Activated CD8-positive, alpha-beta memory T cell treated with anti-CD3 and anti-CD28 coated beads for 4 hours (primary cell): Measurements from ENCODE around the gene BRCA2.
A peak's percentile ranks its signal among the peaks of the same experiment; 100 is the strongest.
"Not testable (repeated sequence)": the region's sequence is repeated elsewhere in the genome, so short reads cannot be mapped to it uniquely, and the experiment has no call there.

Experiments
- DNase-seq, 2 donors: peaks; one replicate each; pipeline ENCODE4 v3.0.0-alpha.2; 2020; ENCODE audit warnings: low read depth in 2 of 2

BRCA2 gene

GRCh38 chr13:32309312-32310133, 5.8 kb upstream of the BRCA2 start:
- no peak for DNase-seq

DNA sequence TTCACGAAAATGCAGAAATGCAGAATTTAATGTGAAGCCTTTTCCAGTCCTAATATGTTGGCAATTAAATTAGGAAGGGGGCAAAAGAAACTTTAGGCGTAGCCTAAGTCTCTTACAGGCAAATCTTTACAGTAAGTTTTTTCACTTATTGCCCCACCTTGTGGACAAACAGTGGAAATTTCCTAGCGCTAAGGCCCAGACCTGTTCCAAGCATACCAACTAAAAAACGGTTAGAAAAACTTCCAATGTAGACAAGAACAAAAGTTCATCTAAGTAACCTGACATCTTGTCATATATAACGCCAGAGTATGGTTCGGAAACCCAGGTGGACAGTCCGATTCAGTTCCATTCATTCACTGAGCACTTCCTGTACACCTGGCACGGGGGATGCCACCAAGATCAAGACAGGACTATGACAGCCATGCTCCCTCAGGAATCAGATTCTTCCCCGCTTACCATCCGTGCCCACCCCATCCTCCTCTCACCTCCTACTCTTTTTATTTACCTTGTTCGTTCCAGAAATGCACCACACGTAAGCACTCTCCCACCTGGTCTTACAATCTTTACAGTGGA, 5.1 kb upstream of the BRCA2 start:
- DNase-seq, result no peak

DNA sequence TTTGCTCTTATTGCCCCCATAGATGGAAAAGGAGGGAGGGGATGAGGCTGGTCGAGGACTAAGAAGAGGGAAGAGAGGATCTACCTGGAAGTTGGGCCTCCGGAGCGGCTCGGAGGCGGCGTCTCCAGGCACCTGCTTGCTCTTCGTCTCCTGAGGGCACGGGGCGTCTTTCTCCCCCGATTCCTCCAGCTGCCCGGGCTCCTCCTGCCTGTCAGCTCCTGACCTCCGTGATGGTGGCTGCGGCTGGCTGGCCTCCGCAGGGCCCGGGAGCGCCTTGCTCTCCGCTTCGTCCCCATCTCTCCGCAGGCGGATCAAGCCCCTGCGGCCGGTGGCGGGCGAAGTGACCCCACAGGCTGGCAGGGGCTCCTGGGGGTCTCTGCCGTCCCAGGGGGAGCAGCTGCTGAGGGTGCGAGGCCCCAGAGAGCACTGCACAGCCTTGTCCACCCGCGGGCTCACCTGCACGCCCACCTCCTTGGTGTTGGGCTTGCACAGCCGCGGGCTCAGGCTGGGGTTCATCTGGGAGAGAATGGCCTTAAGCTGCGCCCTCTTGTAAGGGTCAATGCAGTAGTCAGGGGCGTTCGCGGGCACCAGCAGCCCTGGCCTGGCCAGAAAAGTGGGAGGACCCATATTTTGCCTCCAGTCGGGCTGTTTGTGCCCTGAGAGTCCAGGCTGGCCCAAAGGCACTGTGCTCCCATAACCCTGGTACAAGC, 4.0 kb upstream of the BRCA2 start:
- no peak for DNase-seq

DNA sequence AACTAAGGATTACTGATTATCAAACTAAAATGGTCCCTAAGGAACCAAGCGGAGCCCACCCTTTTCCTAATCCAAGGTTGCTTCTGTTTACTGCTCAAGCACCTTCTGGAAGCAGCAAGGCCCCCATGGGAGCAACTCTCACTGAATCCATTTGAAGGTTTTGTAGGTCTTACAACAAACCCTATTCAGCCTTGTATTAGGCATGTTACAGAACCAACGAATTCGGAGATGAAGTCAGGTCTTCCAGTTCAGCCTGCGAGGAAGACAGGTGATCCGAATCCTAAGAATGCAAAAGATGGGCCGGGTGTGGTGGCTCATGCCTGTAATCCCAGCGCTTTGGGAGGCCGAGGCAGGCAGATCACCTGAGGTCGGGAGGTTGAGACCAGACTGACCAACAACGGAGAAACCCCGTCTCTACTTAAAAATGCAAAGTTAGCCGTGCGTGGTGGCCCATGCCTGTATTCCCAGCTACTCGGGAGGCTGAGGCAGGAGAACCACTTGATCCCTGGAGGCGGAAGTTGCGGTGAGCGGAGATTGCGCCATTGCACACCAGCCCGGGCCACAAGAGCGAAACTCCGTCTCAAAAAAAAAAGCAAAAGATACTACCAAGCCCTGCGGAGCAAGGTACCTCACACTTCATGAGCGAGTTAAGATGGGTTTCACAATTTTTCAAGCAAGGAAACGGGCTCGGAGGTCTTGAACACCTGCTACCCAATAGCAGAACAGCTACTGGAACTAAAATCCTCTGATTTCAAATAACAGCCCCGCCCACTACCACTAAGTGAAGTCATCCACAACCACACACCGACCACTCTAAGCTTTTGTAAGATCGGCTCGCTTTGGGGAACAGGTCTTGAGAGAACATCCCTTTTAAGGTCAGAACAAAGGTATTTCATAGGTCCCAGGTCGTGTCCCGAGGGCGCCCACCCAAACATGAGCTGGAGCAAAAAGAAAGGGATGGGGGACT, 754 bp upstream of the BRCA2 start:
- DNase-seq, result peak; percentile 39 to 55

GRCh38 chr13:32316028-32316339, 676 bp downstream of the BRCA2 start:
- DNase-seq, result peak in 1 of 2 donors; percentile 3

DNA sequence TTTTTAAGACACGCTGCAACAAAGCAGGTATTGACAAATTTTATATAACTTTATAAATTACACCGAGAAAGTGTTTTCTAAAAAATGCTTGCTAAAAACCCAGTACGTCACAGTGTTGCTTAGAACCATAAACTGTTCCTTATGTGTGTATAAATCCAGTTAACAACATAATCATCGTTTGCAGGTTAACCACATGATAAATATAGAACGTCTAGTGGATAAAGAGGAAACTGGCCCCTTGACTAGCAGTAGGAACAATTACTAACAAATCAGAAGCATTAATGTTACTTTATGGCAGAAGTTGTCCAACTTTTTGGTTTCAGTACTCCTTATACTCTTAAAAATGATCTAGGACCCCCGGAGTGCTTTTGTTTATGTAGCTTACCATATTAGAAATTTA, 1.2 kb downstream of the BRCA2 start:
- DNase-seq, result no peak

DNA sequence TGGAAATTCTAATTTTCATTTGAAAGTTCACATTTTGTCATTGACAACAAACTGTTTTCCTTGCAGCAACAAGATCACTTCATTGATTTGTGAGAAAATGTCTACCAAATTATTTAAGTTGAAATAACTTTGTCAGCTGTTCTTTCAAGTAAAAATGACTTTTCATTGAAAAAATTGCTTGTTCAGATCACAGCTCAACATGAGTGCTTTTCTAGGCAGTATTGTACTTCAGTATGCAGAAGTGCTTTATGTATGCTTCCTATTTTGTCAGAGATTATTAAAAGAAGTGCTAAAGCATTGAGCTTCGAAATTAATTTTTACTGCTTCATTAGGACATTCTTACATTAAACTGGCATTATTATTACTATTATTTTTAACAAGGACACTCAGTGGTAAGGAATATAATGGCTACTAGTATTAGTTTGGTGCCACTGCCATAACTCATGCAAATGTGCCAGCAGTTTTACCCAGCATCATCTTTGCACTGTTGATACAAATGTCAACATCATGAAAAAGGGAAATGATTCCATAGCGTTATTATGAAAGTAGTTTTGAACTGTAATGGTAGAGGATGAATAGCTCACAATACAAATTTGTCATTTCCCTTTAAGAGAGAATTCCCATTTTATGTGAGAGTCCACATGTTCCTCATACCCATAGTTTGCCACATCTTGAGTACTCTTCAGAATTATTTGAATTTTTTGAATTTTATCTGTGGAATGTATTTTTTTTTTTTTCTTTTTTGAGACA, 2.6 kb downstream of the BRCA2 start:
- no peak for DNase-seq

- no peak for DNase-seq
Measured at GRCh38 chr13:32320528-32320927, 5.2 kb downstream of the BRCA2 start.

- DNase-seq, result no peak
Measured at GRCh38 chr13:32323912-32324311, 8.6 kb downstream of the BRCA2 start.

DNA sequence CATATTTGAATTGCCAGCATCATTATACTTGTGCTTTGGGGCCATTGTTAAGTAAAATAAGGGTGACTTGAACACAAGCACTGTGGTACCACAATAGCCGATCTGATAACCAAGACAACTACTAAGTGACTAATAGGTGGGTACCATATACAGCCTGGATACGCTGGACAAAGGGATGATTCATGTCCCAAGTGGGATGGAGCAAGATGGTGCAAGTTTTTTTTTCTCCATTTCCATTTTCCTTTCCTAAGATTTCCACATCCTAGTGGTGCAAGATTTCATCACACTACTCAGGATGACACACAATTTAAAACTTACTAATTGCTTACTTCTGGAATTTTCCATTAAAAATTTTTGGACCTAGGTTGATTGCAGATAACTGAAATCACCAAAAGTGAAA, 15.1 kb downstream of the BRCA2 start:
- DNase-seq, result no peak

DNA sequence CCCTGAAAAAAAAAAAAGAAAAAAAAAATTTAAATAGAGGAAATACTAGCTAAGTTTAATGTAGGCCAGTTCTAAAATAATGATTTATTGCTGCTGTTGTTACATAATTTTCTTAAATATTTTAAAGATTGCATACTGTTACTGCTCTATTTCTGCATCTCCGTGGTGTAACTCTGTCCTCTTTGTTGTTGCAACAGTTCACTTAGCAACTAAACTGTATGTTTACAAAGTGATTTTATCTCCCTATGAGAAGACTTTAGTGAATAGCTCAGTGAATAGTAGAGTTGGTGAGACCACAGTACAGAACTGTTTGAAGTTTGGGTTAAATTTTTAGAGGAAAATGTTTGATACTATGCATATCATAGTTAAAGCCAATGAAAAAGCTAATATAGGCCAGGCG, 19.4 kb downstream of the BRCA2 start:
- DNase-seq, result no peak

DNA sequence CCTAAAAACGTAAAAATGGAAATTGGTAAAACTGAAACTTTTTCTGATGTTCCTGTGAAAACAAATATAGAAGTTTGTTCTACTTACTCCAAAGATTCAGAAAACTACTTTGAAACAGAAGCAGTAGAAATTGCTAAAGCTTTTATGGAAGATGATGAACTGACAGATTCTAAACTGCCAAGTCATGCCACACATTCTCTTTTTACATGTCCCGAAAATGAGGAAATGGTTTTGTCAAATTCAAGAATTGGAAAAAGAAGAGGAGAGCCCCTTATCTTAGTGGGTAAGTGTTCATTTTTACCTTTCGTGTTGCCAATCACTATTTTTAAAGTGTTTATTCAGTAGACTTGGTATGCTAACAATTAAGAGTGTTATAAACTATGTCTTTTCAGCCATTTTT, 25.6 kb downstream of the BRCA2 start:
- no peak for DNase-seq

GRCh38 chr13:32347651-32348050, 32.3 kb downstream of the BRCA2 start:
- no peak for DNase-seq

- not testable (repeated sequence) for DNase-seq
Measured at GRCh38 chr13:32350839-32351441, 35.6 kb downstream of the BRCA2 start.

GRCh38 chr13:32354040-32354439, 38.7 kb downstream of the BRCA2 start:
- DNase-seq, result no peak

DNA sequence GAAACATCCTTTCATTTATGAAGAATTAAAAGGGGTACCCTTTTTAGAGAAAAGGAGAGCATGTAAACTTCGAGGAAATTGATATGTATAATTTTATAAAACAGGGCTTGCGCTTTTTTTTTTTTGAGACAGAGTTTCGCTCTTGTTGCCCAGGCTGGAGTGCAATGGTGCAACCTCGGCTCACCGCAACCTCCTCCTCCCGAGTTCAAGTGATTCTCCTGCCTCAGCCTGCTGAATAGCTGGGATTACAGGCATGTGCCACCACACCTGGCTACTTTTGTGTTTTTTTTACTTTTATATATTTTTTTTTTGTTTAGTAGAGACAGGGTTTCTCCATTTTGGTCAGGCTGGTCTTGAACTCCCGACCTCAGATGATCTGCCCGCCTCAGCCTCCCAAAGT, 40.6 kb downstream of the BRCA2 start:
- DNase-seq, result not testable (repeated sequence)

DNA sequence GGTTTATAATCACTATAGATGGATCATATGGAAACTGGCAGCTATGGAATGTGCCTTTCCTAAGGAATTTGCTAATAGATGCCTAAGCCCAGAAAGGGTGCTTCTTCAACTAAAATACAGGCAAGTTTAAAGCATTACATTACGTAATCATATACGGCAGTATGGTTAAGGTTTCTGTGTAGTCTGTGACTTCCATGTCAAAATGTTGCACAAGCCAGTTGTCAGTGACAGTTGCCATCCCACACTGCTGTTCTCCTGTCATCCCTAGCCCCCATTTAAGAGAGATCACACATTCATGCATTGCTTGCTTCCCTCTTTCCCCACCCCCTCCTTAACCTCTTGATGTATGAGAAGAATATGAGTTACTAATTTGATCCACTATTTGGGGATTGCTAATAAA, 47.3 kb downstream of the BRCA2 start:
- no peak for DNase-seq

- DNase-seq, result no peak
Measured at GRCh38 chr13:32370805-32371204, 55.5 kb downstream of the BRCA2 start.

DNA sequence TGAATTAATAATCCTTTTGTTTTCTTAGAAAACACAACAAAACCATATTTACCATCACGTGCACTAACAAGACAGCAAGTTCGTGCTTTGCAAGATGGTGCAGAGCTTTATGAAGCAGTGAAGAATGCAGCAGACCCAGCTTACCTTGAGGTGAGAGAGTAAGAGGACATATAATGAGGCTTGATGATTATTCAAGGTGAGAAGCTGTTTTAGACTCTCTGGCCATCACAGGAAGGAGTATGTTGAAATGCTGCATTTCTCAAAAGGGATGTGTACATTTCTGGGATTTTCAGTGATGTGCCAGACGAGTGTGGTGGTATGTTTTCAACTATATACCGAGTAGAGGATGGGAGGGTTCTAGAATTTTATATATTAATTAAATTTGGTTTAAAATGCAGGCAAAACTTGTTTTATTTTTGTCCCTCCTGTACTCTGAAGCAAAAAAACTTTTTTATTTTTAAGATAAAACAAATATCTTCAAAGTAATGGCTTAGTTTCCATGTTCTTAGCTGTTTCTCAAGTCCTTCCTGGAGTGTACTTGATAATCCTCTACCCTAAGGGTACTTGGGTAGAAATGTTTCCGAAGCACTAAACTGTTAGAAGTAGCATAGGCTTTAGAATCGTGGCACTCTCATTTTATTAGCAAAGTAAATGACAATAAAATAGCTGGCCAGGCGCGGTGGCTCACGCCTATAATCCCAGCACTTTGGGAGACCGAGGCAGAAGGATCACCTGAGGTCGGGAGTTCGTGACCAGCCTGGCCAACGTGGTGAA, 61.5 kb downstream of the BRCA2 start:
- no peak for DNase-seq

DNA sequence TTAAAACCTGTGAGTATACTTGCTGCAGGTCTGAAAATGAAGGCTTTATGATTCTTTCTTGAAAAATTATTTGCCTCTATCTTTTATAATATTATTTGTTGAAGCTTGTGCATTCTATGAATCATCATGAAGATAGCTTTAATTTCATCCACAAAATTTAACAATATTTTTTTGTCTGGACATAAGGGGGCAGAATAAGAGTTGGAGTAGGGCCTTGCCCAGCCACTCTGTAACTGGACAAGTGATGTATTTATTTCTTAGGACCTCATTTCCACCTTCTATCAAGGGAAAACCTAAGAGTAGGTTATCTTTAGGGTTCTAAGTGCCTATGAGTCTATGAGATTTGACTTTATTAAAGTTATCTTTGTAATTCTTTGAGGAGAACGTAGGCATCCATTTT, 62.7 kb downstream of the BRCA2 start:
- DNase-seq, result no peak
